NCI-H446 treated with DMSO at 0.1 percent for 48 hours (cell line): ENCODE measurements around the gene IQSEC3.
"Not testable (repeated sequence)": the region's sequence is repeated elsewhere in the genome, so short reads cannot be mapped to it uniquely, and the experiment has no call there.

Experiments used
- DNase-seq: peaks from one replicate; lab custom pipeline; 2025; lab: John Stamatoyannopoulos, UW

The IQSEC3 gene

GRCh38 chr12:66428-66781, at the start of gene IQSEC3:
Gene IQSEC3, plus strand, starts transcription at chr12:66767. Its CDS starts 116 bp downstream, at chr12:66883.
- DNase-seq, result not testable (repeated sequence)

GRCh38 chr12:17370-18340, 48.9 kb upstream of the IQSEC3 start:
- DNase-seq, result not testable (repeated sequence)

GRCh38 chr12:18821-19567, 47.6 kb upstream of the IQSEC3 start:
- DNase-seq, result not testable (repeated sequence)

GRCh38 chr12:19906-20305, 46.7 kb upstream of the IQSEC3 start:
- DNase-seq, result not testable (repeated sequence)

GRCh38 chr12:20757-21156, 45.8 kb upstream of the IQSEC3 start:
- DNase-seq, result no peak

- no peak for DNase-seq
Observed at GRCh38 chr12:21301-22189, 45.0 kb upstream of the IQSEC3 start.

GRCh38 chr12:22190-22529, 44.4 kb upstream of the IQSEC3 start:
- no peak for DNase-seq

- no peak for DNase-seq
Observed at GRCh38 chr12:22530-23201, 43.9 kb upstream of the IQSEC3 start.

- not testable (repeated sequence) for DNase-seq
Observed at GRCh38 chr12:27904-28303, 38.7 kb upstream of the IQSEC3 start.

GRCh38 chr12:38775-39174, 27.8 kb upstream of the IQSEC3 start:
- not testable (repeated sequence) for DNase-seq

- DNase-seq, result not testable (repeated sequence)
Observed at GRCh38 chr12:39555-40265, 26.9 kb upstream of the IQSEC3 start.

- not testable (repeated sequence) for DNase-seq
Observed at GRCh38 chr12:44352-44751, 22.2 kb upstream of the IQSEC3 start.

- DNase-seq, result not testable (repeated sequence)
Observed at GRCh38 chr12:45235-45990, 21.2 kb upstream of the IQSEC3 start.

- not testable (repeated sequence) for DNase-seq
Observed at GRCh38 chr12:45991-46358, 20.6 kb upstream of the IQSEC3 start.

GRCh38 chr12:46542-46941, 20.0 kb upstream of the IQSEC3 start:
- not testable (repeated sequence) for DNase-seq

- DNase-seq, result not testable (repeated sequence)
Observed at GRCh38 chr12:47699-48226, 18.8 kb upstream of the IQSEC3 start.

- DNase-seq, result not testable (repeated sequence)
Observed at GRCh38 chr12:49149-49548, 17.4 kb upstream of the IQSEC3 start.

- not testable (repeated sequence) for DNase-seq
Observed at GRCh38 chr12:51087-51486, 15.5 kb upstream of the IQSEC3 start.

- DNase-seq, result not testable (repeated sequence)
Observed at GRCh38 chr12:51962-52361, 14.6 kb upstream of the IQSEC3 start.
